Activated naive CD4-positive, alpha-beta T cell treated with anti-CD3 and anti-CD28 coated beads for 36 hours (primary cell): Measurements from ENCODE around the gene KANSL1. TPM values are rescaled to one million over a fixed set of nuclear protein-coding genes. Genes with fewer than 3 reads are reported as not detected.

Source experiments
- CTCF ChIA-PET: fragments of 350-600 bp; sonication (Branson Sonifier 250); formaldehyde crosslinking; loops from one replicate; lab custom pipeline; 2021; ENCODE audit warnings: antibody characterized with exemption; lab: Charles Lee
- DNase-seq: peaks from one replicate; pipeline ENCODE4 v3.0.0-alpha.2; 2020
- H3K27ac Mint-ChIP-seq: one replicate; pipeline ENCODE4 v1.8.0; 2021; ENCODE audit warnings: mild to moderate bottlenecking, mixed read lengths
- H3K27me3 Mint-ChIP-seq: one replicate; pipeline ENCODE4 v1.8.0; 2021; ENCODE audit warnings: low read depth, mixed read lengths
- H3K36me3 Mint-ChIP-seq: one replicate; pipeline ENCODE4 v1.8.0; 2021; ENCODE audit warnings: low read depth, mixed read lengths
- H3K4me1 Mint-ChIP-seq: one replicate; pipeline ENCODE4 v1.8.0; 2021; ENCODE audit warnings: low read depth, mixed read lengths
- H3K4me3 Mint-ChIP-seq: one replicate; pipeline ENCODE4 v1.8.0; 2021; ENCODE audit warnings: mild to moderate bottlenecking, moderate library complexity, mixed read lengths
- H3K9me3 Mint-ChIP-seq: one replicate; pipeline ENCODE4 v1.8.0; 2021; ENCODE audit warnings: mixed read lengths
- intact Hi-C: fragments of 100-400 bp; cut with micrococcal nuclease; formaldehyde crosslinking; loops from one replicate; pipeline ENCODE4 v1.15.1; 2023
- total RNA-seq, 2 experiments: library from RNA; stranded (reverse); gene quantifications; one replicate each; pipeline ENCODE4 v1.2.3, GENCODE V29; 2021

KANSL1 gene
- total RNA-seq, 2 experiments from 2014 or later, result 64.3 to 64.5 TPM

DNA sequence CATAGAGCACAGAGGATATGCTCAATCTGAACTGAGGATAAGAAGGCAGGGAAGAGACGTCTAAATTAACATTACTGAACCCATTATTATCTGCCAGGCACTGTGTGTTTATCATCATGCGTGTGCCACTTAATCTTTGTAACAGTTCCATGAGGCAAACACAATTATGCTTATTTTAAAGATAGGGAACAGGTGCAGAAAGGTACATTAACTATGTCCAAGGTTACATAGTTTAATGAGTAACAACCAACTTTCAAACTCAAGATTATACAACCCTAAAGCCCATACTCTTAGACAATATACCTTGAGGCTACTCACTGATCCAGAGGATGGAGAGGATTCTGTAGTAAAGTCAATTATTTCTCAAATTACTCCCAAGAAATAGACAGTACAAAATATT, 151.0 kb downstream of the KANSL1 start:
- H3K9me3 Mint-ChIP-seq, result no peaks in the 10 kb centered on the region
- peaks cover 26% of the 10 kb centered on the region for H3K36me3 Mint-ChIP-seq
- intact Hi-C loops, result no loop called here
- H3K27me3 Mint-ChIP-seq, result no peaks in the 10 kb centered on the region
- DNase-seq, result no peak
- no peak overlapping the region for H3K4me3 Mint-ChIP-seq
- H3K27ac Mint-ChIP-seq, result no peak overlapping the region
- CTCF ChIA-PET, result interaction anchor here (0.9 to 2.3 kb wide), 3 partner anchors 13 to 141 kb away, joined by 4 read pairs; no protein-coding TSS in a partner anchor
- H3K4me1 Mint-ChIP-seq, result peaks cover 11% of the 10 kb centered on the region

DNA sequence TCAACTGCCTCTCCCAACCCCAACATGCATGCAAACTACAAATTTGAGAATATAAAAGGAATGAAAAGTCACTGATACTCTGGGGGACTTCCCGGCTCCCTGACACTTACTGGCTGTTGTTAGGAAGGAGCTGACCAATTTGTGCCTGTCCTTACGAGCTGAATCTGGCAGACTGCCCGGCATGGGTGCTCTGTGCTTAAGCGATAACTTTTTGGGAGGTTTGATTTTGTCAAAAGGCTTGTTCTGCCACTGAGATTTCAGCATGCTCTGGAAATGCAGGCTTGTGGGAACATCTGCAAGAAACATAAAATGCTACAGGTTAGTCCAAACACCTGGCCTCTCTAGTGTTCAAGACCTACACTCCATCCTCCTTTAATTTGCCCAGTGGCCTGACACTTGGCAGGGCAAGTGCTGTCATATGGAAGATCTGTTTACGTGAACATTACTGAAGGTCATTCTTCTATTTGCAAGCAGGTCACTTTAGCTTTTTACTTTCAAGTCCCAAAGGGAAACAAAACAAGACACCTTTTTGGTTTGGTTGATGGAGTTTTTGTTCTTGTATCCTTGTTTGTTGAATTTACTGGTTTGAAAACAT, 153.5 kb downstream of the KANSL1 start:
- Mint-ChIP-seq H3K9me3 (no peaks in the 10 kb centered on the region), H3K27ac (no peak overlapping the region), H3K36me3 (peaks cover 25% of the 10 kb centered on the region), H3K4me3 (no peak overlapping the region), H3K4me1 (peaks cover 11% of the 10 kb centered on the region), H3K27me3 (no peaks in the 10 kb centered on the region)
- CTCF ChIA-PET, result interaction anchor here (1.0 kb wide), 1 partner anchor 11 kb away, joined by 3 read pairs; no protein-coding TSS in a partner anchor
- intact Hi-C loops, result no loop called here
- DNase-seq, result no peak

DNA sequence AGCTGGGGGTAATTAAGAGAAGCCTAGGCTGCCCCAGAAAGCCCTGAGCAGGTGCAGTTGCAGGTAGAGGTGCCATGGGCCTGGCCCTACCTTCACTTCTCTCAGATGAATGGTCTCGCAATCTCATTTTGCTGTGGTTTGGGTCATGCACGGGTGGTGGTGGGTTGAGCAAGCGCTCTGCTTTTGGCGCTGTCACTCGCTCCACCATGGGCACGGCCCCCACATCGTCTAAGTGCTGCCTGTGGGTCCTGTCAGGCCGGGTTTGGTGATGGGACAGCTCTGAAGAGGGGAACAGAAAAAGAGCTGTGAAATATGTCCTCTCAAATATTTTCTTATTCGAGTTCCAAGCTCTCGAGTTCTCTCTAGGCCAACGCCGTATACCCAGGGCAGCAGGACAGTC, 154.3 kb downstream of the KANSL1 start:
- CTCF ChIA-PET, result interaction anchor here (1.5 kb wide), 1 partner anchor 148 kb away, joined by 4 read pairs; no protein-coding TSS in a partner anchor

DNA sequence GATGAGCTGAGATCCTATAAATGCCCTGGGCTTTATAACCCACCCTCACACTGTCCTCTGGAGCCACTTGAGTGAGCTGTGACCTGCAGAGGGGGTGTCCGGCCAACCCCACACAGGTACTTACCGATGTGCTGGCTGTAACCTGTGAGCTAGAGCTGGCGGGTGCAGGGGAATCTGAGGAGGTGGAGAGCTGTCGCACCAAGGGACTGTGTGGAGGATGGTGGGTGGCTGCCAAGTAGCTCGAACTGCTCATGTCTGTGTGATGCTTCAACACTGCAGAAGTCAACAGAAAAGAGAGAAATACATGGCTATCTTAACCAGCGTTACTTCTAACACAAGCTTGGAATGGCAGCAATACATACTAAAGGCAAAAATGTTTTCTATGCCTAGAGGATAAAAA, 154.8 kb downstream of the KANSL1 start:
- Mint-ChIP-seq H3K4me1 (peaks cover 5% of the 10 kb centered on the region), H3K4me3 (no peak overlapping the region), H3K27ac (peak overlapping the region; percentile 15), H3K36me3 (peaks cover 19% of the 10 kb centered on the region), H3K9me3 (no peaks in the 10 kb centered on the region), H3K27me3 (no peaks in the 10 kb centered on the region)
- DNase-seq, result no peak
- intact Hi-C loops, result no loop called here
- CTCF ChIA-PET, result interaction anchor here (0.7 to 1.5 kb wide), 2 partner anchors 9 to 148 kb away, joined by 3 to 4 read pairs; no protein-coding TSS in a partner anchor

More for the DNA sequence above, 154.3 kb downstream of the KANSL1 start:
- Mint-ChIP-seq H3K36me3 (peaks cover 23% of the 10 kb centered on the region), H3K27ac (no peak overlapping the region), H3K4me3 (no peak overlapping the region), H3K27me3 (no peaks in the 10 kb centered on the region), H3K9me3 (no peaks in the 10 kb centered on the region), H3K4me1 (peaks cover 5% of the 10 kb centered on the region)
- no peak for DNase-seq
- intact Hi-C loops, result no loop called here

DNA sequence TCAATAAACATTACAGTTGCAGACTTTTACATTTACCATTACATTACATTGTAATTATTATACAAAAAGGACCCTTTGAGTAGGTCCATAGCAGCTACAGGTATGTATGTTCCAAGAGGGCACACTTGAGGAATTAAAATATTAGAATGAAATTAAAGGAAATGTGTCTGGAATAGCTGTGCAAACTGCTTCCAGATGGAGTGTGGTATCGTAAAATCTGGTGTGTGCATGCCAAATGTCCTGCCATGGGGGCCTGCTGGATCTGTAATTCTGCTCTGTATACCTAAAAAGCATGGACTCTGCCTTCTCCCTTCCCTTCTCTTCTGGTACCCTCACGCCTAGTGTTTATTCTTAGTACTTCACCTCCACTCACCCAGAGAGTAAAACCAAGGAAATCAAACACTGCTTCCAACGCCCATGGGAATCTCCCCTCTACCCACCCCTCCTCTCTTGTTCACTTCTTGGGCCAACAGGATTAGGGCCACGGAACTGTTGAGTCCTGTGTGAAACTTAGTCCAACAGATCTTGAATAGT, 155.4 kb downstream of the KANSL1 start:
- CTCF ChIA-PET, result interaction anchor here (0.7 to 1.5 kb wide), 3 partner anchors 9 to 149 kb away, joined by 3 to 4 read pairs (median 3); no protein-coding TSS in a partner anchor
- DNase-seq, result no peak
- H3K4me1 Mint-ChIP-seq, result peaks cover 5% of the 10 kb centered on the region
- H3K27ac Mint-ChIP-seq, result peak overlapping the region; percentile 20
- peaks cover 18% of the 10 kb centered on the region for H3K36me3 Mint-ChIP-seq
- no peaks in the 10 kb centered on the region for H3K27me3 Mint-ChIP-seq
- intact Hi-C loops, result no loop called here
- H3K4me3 Mint-ChIP-seq, result no peak overlapping the region
- H3K9me3 Mint-ChIP-seq, result no peaks in the 10 kb centered on the region

DNA sequence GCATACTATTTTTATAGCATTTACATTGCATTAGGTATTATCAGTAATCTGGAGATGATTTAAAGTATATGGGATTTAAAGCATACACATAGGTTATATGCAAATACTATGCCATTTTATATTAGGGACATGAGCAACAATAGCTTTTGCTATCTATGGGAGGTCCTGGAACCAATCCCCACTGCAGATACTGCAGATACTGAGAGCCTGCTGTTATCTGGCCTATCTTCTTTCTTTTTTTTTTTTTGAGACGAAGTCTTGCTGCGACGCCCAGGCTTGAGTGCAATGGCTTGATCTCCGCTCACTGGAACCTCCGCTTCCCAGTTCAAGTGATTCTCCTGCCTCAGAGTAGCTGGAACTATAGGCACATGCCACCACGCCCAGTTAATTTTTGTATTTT, 156.7 kb downstream of the KANSL1 start:
- no peak overlapping the region for H3K27ac Mint-ChIP-seq
- intact Hi-C loops, result no loop called here
- peaks cover 19% of the 10 kb centered on the region for H3K36me3 Mint-ChIP-seq
- H3K4me3 Mint-ChIP-seq, result no peak overlapping the region
- no peaks in the 10 kb centered on the region for H3K27me3 Mint-ChIP-seq
- DNase-seq, result no peak
- no peaks in the 10 kb centered on the region for H3K9me3 Mint-ChIP-seq
- CTCF ChIA-PET, result interaction anchor here (0.9 to 1.0 kb wide), 2 partner anchors 35 to 179 kb away, joined by 3 read pairs; no protein-coding TSS in a partner anchor
- H3K4me1 Mint-ChIP-seq, result peaks cover 5% of the 10 kb centered on the region

DNA sequence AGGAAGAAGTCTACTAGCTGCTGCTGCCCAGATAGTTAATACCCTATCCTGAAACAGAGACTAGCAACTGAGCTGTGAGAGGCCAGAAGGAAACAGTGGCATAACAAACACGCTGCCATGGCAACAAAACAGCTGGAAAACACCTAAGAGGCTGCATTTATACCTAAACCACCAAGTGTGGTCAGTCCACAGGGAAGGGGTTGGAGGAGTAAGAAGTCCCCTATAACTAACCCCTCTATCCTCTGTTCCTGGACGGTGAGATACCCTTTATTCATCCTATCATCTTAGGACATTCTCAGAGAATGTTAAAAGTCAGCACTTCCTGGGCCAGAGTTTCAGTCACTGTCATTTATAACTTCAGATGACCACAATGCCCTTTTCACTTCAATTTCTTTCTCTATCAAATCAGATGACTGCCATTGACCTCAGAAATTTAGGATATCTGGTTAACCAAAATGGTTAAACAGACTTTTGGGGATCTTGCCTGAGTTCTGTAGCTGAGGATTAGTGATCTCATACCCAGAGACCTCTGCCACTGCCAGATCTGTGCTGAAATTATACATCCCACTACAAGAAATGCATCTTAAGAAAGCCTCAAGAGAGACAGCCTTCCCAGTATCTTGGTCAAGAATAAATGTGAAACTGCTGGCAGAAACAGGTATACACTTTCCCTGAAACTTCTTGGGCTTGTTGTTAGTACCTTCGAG, 158.0 kb downstream of the KANSL1 start:
- CTCF ChIA-PET, result interaction anchor here (0.6 kb wide), 1 partner anchor 72 kb away, joined by 3 read pairs; no protein-coding TSS in a partner anchor
- H3K4me1 Mint-ChIP-seq, result peaks cover 5% of the 10 kb centered on the region
- intact Hi-C loops, result no loop called here
- H3K27ac Mint-ChIP-seq, result no peak overlapping the region
- peak; percentile 33 for DNase-seq
- no peaks in the 10 kb centered on the region for H3K27me3 Mint-ChIP-seq
- H3K36me3 Mint-ChIP-seq, result peaks cover 25% of the 10 kb centered on the region
- H3K9me3 Mint-ChIP-seq, result no peaks in the 10 kb centered on the region
- H3K4me3 Mint-ChIP-seq, result no peak overlapping the region

DNA sequence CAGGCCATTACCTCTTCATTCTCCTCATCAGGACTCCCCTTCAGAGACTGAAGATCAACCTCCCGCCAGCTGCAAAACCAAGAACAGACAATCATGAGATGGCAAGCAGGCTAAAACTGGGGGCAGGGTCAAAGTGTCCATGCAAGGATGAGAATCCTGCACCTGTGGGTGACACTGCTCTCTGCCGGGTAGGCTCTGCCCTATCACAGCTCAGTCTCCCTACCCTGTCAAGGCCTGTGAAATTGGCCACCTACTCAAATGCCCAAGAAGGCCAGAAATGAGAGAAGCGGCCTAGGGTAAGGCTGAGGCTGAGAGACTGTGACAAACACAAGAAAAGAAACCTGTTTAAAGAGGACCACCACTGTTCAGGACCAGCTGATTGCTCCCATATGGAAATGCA, 159.8 kb downstream of the KANSL1 start:
- Mint-ChIP-seq H3K27ac (no peak overlapping the region), H3K4me1 (peaks cover 12% of the 10 kb centered on the region), H3K36me3 (peaks cover 25% of the 10 kb centered on the region), H3K9me3 (no peaks in the 10 kb centered on the region), H3K27me3 (no peaks in the 10 kb centered on the region), H3K4me3 (no peak overlapping the region)
- intact Hi-C loops, result no loop called here
- no peak for DNase-seq
- CTCF ChIA-PET, result interaction anchor here (0.6 kb wide), 1 partner anchor 403 kb away, joined by 3 read pairs; no protein-coding TSS in a partner anchor

DNA sequence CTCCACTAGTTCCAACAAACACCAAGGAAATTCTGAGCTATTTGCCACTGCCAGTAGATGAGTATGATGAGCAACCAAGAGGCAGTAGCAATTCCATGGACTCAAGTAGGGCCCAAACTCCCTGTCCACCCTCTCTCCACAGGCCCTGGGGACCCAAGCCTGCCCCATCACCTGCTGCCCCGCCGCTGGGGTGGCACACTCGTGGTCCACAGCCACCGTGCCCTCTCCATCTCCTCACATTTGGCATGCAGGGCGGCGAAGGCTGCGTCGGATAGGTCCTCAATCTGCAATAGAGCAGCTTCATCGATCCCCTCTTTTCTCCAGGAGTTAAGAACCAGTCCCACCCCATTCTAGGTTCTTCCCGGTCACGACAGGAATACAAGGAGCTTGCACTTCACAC, 160.3 kb downstream of the KANSL1 start:
- Mint-ChIP-seq H3K4me3 (no peak overlapping the region), H3K27me3 (no peaks in the 10 kb centered on the region), H3K27ac (no peak overlapping the region), H3K9me3 (no peaks in the 10 kb centered on the region), H3K4me1 (peaks cover 12% of the 10 kb centered on the region), H3K36me3 (peaks cover 20% of the 10 kb centered on the region)
- intact Hi-C loops, result no loop called here
- no peak for DNase-seq
- CTCF ChIA-PET, result interaction anchor here (0.5 to 0.6 kb wide), 2 partner anchors 26 to 563 kb away, joined by 3 to 6 read pairs; no protein-coding TSS in a partner anchor

DNA sequence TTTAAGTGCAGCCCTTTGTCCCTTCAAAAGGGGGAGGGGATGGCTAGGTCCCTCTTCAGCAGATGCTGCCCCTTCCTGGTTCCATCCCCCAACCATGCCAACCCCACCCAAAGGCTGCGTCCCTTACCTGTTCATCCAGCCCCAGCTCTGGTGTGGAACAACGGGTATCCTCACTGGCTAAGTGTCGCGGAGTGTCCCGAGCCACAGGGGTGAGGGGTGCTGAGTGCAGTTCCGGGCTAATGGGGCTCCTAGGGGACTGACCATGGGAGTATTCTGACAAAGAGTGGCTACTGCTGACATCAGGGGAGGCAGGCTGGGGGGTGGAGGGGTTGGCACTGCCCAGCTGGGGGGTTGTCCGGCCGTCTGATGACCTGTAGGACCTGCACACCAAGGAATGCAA, 161.3 kb downstream of the KANSL1 start:
- H3K27me3 Mint-ChIP-seq, result no peaks in the 10 kb centered on the region

DNA sequence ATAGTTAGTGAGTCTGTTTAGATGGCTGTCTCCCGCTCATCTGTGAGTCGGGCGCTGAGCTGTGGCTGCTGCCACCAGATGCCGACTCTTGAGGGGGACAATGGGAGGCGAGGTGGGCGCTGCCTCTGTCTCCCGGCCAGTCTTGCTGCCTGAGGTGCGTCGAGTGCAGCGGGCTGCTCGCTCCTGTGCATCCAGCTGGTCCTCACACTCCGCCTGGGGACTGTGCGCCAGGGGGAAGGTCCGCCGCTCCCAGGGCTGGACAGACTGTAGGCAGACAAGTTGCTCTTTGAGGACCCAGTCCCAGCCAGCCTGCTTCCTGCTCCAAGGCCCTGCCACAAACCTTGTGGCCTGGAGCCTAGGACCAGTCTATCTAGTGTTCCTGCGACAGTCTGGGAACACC, 161.8 kb downstream of the KANSL1 start:
- no peak for DNase-seq
- Mint-ChIP-seq H3K27me3 (no peaks in the 10 kb centered on the region), H3K4me1 (peaks cover 12% of the 10 kb centered on the region), H3K9me3 (no peaks in the 10 kb centered on the region), H3K27ac (no peak overlapping the region), H3K36me3 (peaks cover 18% of the 10 kb centered on the region), H3K4me3 (no peak overlapping the region)
- CTCF ChIA-PET, result interaction anchor here (0.7 kb wide), 1 partner anchor 255 kb away, joined by 3 read pairs; no protein-coding TSS in a partner anchor
- intact Hi-C loops, result no loop called here

More for the DNA sequence above, 161.3 kb downstream of the KANSL1 start:
- no peak for DNase-seq
- CTCF ChIA-PET, result no interaction called here
- Mint-ChIP-seq H3K4me3 (no peak overlapping the region), H3K9me3 (no peaks in the 10 kb centered on the region), H3K27ac (no peak overlapping the region), H3K4me1 (peaks cover 12% of the 10 kb centered on the region), H3K36me3 (peaks cover 18% of the 10 kb centered on the region)
- intact Hi-C loops, result no loop called here

DNA sequence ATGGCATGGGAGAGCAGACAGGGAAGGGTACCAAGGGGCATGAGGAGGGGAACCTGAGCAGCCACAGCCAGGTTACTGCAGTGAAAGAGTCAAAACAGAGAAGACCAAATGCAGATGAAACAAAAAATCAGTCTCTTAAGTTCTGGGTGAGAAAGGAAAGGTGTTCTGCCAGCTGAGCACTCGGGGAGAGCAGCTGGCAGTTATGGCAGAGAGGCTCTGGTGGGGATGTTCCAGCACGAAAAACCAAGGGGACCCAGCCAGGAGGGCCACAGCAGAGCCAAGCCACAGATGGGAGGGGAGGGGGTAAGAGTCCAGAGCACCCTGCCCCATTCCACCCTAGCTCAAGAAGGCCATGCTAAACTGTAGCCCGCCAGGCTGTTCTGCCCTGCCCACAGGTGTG, 162.5 kb downstream of the KANSL1 start:
- Mint-ChIP-seq H3K27me3 (no peaks in the 10 kb centered on the region), H3K27ac (no peak overlapping the region), H3K4me3 (no peak overlapping the region), H3K36me3 (peaks cover 15% of the 10 kb centered on the region), H3K9me3 (no peaks in the 10 kb centered on the region), H3K4me1 (peaks cover 12% of the 10 kb centered on the region)
- CTCF ChIA-PET, result no interaction called here
- DNase-seq, result no peak
- intact Hi-C loops, result no loop called here
